K562 (cell line): ENCODE results near the gene NEDD4L. TPM values are rescaled to one million over a fixed set of nuclear protein-coding genes. Genes with fewer than 3 reads are reported as not detected.

Experiments used
- ATAC-seq: fragments of 200-7000 bp; cut with Tn5 transposase; 3 replicates; pipeline ENCODE4 v1.9.1; 2020; ENCODE audit warnings: moderate library complexity
- BruUV-seq: library from RNA; stranded (reverse); fragments of 400-500 nt; replicated peaks from 2 replicates; lab custom pipeline; 2021; lab: Mats Ljungman, UMichigan
- CTCF ChIA-PET: fragments of 300-600 bp; formaldehyde crosslinking; extraction: SDS; loops from one replicate; lab custom pipeline; 2021; ENCODE audit warnings: low intra/inter-chr PET ratio; lab: Yijun Ruan, JAX
- POLR2A ChIA-PET: fragments of 300-600, 350-650 bp; sonication (Branson Sonifier 250); formaldehyde crosslinking; extraction: SDS; loops from one replicate; lab custom pipeline; 2021; ENCODE audit warnings: antibody characterized with exemption, inconsistent platforms; lab: Yijun Ruan, JAX
- DNase-seq, 4 experiments: peaks; one replicate each; pipeline versions ENCODE4 v3.0.0 to v3.0.0-alpha.2; 2011 to 2018; ENCODE audit warnings: low spot score in 3 of 4, mixed read lengths in 3 of 4; ENCODE audit errors: extremely low read depth in 1 of 4
- FAIRE-seq: peaks from 2 replicates; lab custom pipeline; 2011; peaks lifted over from hg19 to GRCh38; lab: Jason Lieb, UNC
- H2AFZ ChIP-seq: 2 replicates; pipeline ENCODE4 v1.6.0; 2011; ENCODE audit warnings: low read depth, low read length, control low read depth, inconsistent platforms
- H3K27ac ChIP-seq: fragments of 200-600 bp; 3 replicates; pipeline ENCODE4 v1.8.0; 2011; ENCODE audit warnings: low read depth, mild to moderate bottlenecking, control low read depth, inconsistent platforms, low read length, moderate library complexity, mixed read lengths; ENCODE audit errors: extremely low read depth
- H3K27me3 ChIP-seq, 2 experiments: fragments of 300-600 bp in 1 of 2; 2 replicates in 1 of 2; 3 replicates in 1 of 2; pipeline versions ENCODE4 v1.6.0 to v1.8.0; 2011; ENCODE audit warnings: inconsistent platforms in 2 of 2, low read length in 2 of 2, mild to moderate bottlenecking in 1 of 2, mixed read lengths in 1 of 2, moderate library complexity in 1 of 2; ENCODE audit not compliant: control insufficient read depth in 2 of 2, insufficient read depth in 2 of 2
- H3K36me3 ChIP-seq: fragments of 300-600 bp; 3 replicates; pipeline ENCODE4 v1.8.0; 2011; ENCODE audit warnings: mild to moderate bottlenecking, low read length, inconsistent platforms; ENCODE audit not compliant: control insufficient read depth, insufficient read depth
- H3K4me1 ChIP-seq, 2 experiments: fragments of 200-600 bp in 1 of 2; replicated peaks in 1 of 2; 2 replicates in 1 of 2; 3 replicates in 1 of 2; pipeline versions ENCODE4 v1.5.1 to v1.8.0; 2011; ENCODE audit warnings: inconsistent platforms in 2 of 2, low read length in 2 of 2, mild to moderate bottlenecking in 1 of 2, mixed read lengths in 1 of 2, moderate library complexity in 1 of 2; ENCODE audit not compliant: control insufficient read depth in 2 of 2, insufficient read depth in 2 of 2
- H3K4me2 ChIP-seq: 2 replicates; pipeline ENCODE4 v1.6.1; 2011; ENCODE audit warnings: low read length, control low read depth, inconsistent platforms, mixed read lengths; ENCODE audit not compliant: insufficient read depth
- H3K4me3 ChIP-seq: fragments of 200-600 bp; sonication (generic), shearing (Covaris generic); 2 replicates; pipeline ENCODE4 v1.5.1; 2016; ENCODE audit warnings: control low read depth, inconsistent platforms
- H3K79me2 ChIP-seq: fragments of 200-600 bp; 3 replicates; pipeline ENCODE4 v1.8.0; 2011; ENCODE audit warnings: low read length, inconsistent platforms; ENCODE audit not compliant: control insufficient read depth, insufficient read depth
- H3K9ac ChIP-seq, 2 experiments: 2 replicates each; pipeline versions ENCODE4 v1.6.0 to v1.6.1; 2011; ENCODE audit warnings: low read depth in 2 of 2, low read length in 2 of 2, control low read depth in 1 of 2, inconsistent platforms in 1 of 2, mild to moderate bottlenecking in 1 of 2, mixed read lengths in 1 of 2; ENCODE audit not compliant: insufficient read depth in 1 of 2
- H3K9me1 ChIP-seq: one replicate; pipeline ENCODE4 v1.6.0; 2011; ENCODE audit warnings: inconsistent platforms, mild to moderate bottlenecking, low read length, moderate library complexity; ENCODE audit not compliant: control insufficient read depth, insufficient read depth
- H3K9me3 ChIP-seq: replicated peaks from 2 replicates; pipeline ENCODE4 v1.5.1; 2011; ENCODE audit warnings: low read depth, low read length, inconsistent platforms; ENCODE audit not compliant: control insufficient read depth, insufficient read depth
- H4K20me1 ChIP-seq: replicated peaks from 2 replicates; pipeline ENCODE4 v1.6.1; 2011; ENCODE audit warnings: low read length, inconsistent platforms, mixed read lengths; ENCODE audit not compliant: control insufficient read depth, insufficient read depth
- CREBBP ChIP-seq: IDR thresholded peaks from one replicate; pipeline ENCODE4 v1.6.1; 2012; ENCODE audit warnings: low read depth, mild to moderate bottlenecking, control low read depth, inconsistent platforms, low read length
- ETV1 ChIP-seq: fragments of 450-650 bp; conservative IDR thresholded peaks from 2 replicates; pipeline ENCODE4 v1.6.1; 2016; ENCODE audit warnings: missing genetic modification characterization, control low read depth, low read depth, missing compliant biosample characterization
- GTF2F1 ChIP-seq: IDR thresholded peaks from 2 replicates; pipeline ENCODE4 v1.6.1; 2011; ENCODE audit warnings: low read depth, low read length, improper control_type of control experiment
- HCFC1 ChIP-seq: IDR thresholded peaks from 2 replicates; pipeline ENCODE4 v1.6.1; 2012; ENCODE audit warnings: low read depth, low read length, improper control_type of control experiment
- RERE ChIP-seq: sonication (generic); formaldehyde crosslinking; IDR thresholded peaks from 2 replicates; pipeline ENCODE4 v1.8.0; 2023; ENCODE audit warnings: missing genetic modification reagents, mild to moderate bottlenecking, borderline replicate concordance
- SRSF1 ChIP-seq: fragments of 200-400 bp; formaldehyde crosslinking; IDR thresholded peaks from 2 replicates; pipeline ENCODE4 v1.6.1; 2017; ENCODE audit warnings: mild to moderate bottlenecking, low read depth, low read length, moderate library complexity
- ZNF699 ChIP-seq: fragments of 250-450 bp; sonication (Bioruptor Pico); IDR thresholded peaks from 2 replicates; pipeline ENCODE4 v1.8.0; 2021; ENCODE audit warnings: mild to moderate bottlenecking, moderate library complexity; ENCODE audit not compliant: insufficient replicate concordance
- ZNF830 ChIP-seq: fragments of 250-450 bp; sonication (Bioruptor Pico); IDR thresholded peaks from 2 replicates; pipeline ENCODE4 v1.5.0; 2021; ENCODE audit warnings: mild to moderate bottlenecking
- WGBS: fragments of 100-300 bp; shearing (Covaris generic); methylation state at CpG from one replicate; pipeline ENCODE4 v1.1.6; 2016; ENCODE audit warnings: low coverage, mixed read lengths; ENCODE audit not compliant: insufficient coverage; ENCODE audit errors: missing lambda C conversion rate; 5-methylcytosine and 5-hydroxymethylcytosine counted together
- in situ Hi-C: fragments of 300-500 bp; cut with MboI; formaldehyde crosslinking; loops from 4 replicates; pipeline ENCODE4 v1.15.0; 2018; ENCODE audit warnings: inconsistent platforms, mixed read lengths
- intact Hi-C: fragments of 100-400 bp; cut with micrococcal nuclease; formaldehyde crosslinking; loops from 2 replicates; pipeline ENCODE4 v1.14.2; 2022
- polyA plus RNA-seq, 8 experiments: library from polyadenylated mRNA; depleted of rRNA in 4 of 8; stranded (reverse) in 5 of 8; unstranded in 3 of 8; fragments of >200 nt; fragmentation: Nextera tagmentation in 2 of 8; fragmentation: Illumina TruSeq in 1 of 8; extraction: Ambion mirVana in 2 of 8; extraction: Trizol in 1 of 8; gene quantifications; 2 replicates each; pipeline versions ENCODE4 v1.2.1 to v1.2.3, GENCODE V29; 2011 to 2014; ENCODE audit warnings: inconsistent platforms in 1 of 8, missing spikeins in 1 of 8
- total RNA-seq, 7 experiments: library from RNA; depleted of rRNA in 6 of 7; stranded (reverse); fragments of >200 nt in 6 of 7; fragmentation: Illumina TruSeq in 2 of 7; extraction: Trizol in 2 of 7; gene quantifications; 2 replicates each; pipeline versions ENCODE4 v1.2.1 to v1.2.3, GENCODE V29; 2011 to 2021; ENCODE audit warnings: low replicate concordance in 1 of 7

Gene NEDD4L
- total and polyA plus RNA-seq, 9 of the 15 experiments (the other 6 are each of a cell fraction or from before 2014, with no cell fraction given), result 8.1 to 33.4 (median 19.9) TPM

- no peaks in the 10 kb centered on the region for H3K27me3 ChIP-seq
- intact Hi-C loops, result no loop called here
- in situ Hi-C loops, result loop anchor here (25.0 kb wide), 1 partner anchor 300 kb away; no protein-coding TSS in a partner anchor
- H3K9me3 ChIP-seq, result no peaks in the 10 kb centered on the region
- BruUV-seq, result no TSS peak
- POLR2A ChIA-PET, result no interaction called here
- H3K4me2 ChIP-seq, result no peak overlapping the region
- H4K20me1 ChIP-seq, result no peaks in the 10 kb centered on the region
- TF ChIP-seq GTF2F1 (no peak), ETV1 (tag) (no peak), HCFC1 (no peak)
- TF ChIP-seq, all 486 proteins: peak for 0
- DNase-seq (no peak), ATAC-seq (no peak), FAIRE-seq (no peak)
- no peaks in the 10 kb centered on the region; the same call in 2 of the 3 replicates for H3K79me2 ChIP-seq
- H3K4me1 ChIP-seq, result no peaks in the 10 kb centered on the region; a peak in 2 of 5 replicates
- H3K9me1 ChIP-seq, result no peaks in the 10 kb centered on the region
- H3K4me3 ChIP-seq, result no peak overlapping the region
- H2AFZ ChIP-seq, result no peak overlapping the region
- no peak overlapping the region for H3K27ac ChIP-seq
- H3K9ac ChIP-seq, result no peak overlapping the region
- CTCF ChIA-PET, result no interaction called here
- WGBS, result 72% methylated on average over 6 of the region's 6 CpGs
- no peaks in the 10 kb centered on the region for H3K36me3 ChIP-seq
These were observed 143.6 kb downstream of the NEDD4L start for GRCh38 chr18:58187674-58188073.

GRCh38 chr18:58188996-58189395, 145.0 kb downstream of the NEDD4L start:
- H3K79me2 ChIP-seq, result no peaks in the 10 kb centered on the region; the same call in 2 of the 3 replicates
- ChIA-PET POLR2A (interaction anchor here (0.6 kb wide), 2 partner anchors 18 to 1417 kb away, joined by 3 read pairs; no protein-coding TSS in a partner anchor), CTCF (no interaction called here)
- no peaks in the 10 kb centered on the region for H3K36me3 ChIP-seq
- H3K27ac ChIP-seq, result no peak overlapping the region
- H3K9me3 ChIP-seq, result no peaks in the 10 kb centered on the region
- no peaks in the 10 kb centered on the region for H3K9me1 ChIP-seq
- H3K4me1 ChIP-seq, result peaks cover 0 to 2% of the 10 kb centered on the region in 2 experiments; a peak in 2 of 5 replicates
- H3K9ac ChIP-seq, result no peak overlapping the region
- no peak overlapping the region for H2AFZ ChIP-seq
- intact Hi-C loops, result no loop called here
- H3K4me3 ChIP-seq, result no peak overlapping the region
- H4K20me1 ChIP-seq, result no peaks in the 10 kb centered on the region; the same call in 1 of the 2 replicates
- ATAC-seq (no peak), FAIRE-seq (no peak), DNase-seq (no peak)
- in situ Hi-C loops, result loop anchor here (25.0 kb wide), 1 partner anchor 298 kb away; no protein-coding TSS in a partner anchor
- H3K27me3 ChIP-seq, result no peaks in the 10 kb centered on the region
- no TSS peak for BruUV-seq
- H3K4me2 ChIP-seq, result no peak overlapping the region
- WGBS, result 40% methylated on average over 3 of the region's 5 CpGs
- TF ChIP-seq CREBBP (no peak), RERE (CRISPR knock-in tag) (no peak), SRSF1 (no peak), ZNF830 (CRISPR knock-in tag) (no peak), ZNF699 (CRISPR knock-in tag) (no peak)
